GM23338 (cell line): Measurements from ENCODE around the gene IL1A. TPM values are rescaled to one million over a fixed set of nuclear protein-coding genes. Genes with fewer than 3 reads are reported as not detected.

ENCODE experiments used
- ATAC-seq: fragments of 200-7000 bp; cut with Tn5 transposase; 3 replicates; pipeline ENCODE4 v1.9.1; 2020
- DNase-seq: peaks from one replicate; pipeline ENCODE4 v3.0.0-alpha.2; 2015; ENCODE audit warnings: low spot score
- H2AFZ ChIP-seq: fragments of 200-600 bp; sonication (generic); 2 replicates; pipeline ENCODE4 v1.8.0; 2016; ENCODE audit warnings: antibody characterized with exemption, mild to moderate bottlenecking, moderate library complexity
- H3F3A ChIP-seq: fragments of 200-600 bp; sonication (generic); replicated peaks from 2 replicates; pipeline ENCODE4 v1.8.0; 2017; ENCODE audit warnings: antibody characterized with exemption, mixed run types, low read depth
- H3K27ac ChIP-seq: fragments of 200-600 bp; sonication (generic); 2 replicates; pipeline ENCODE4 v1.6.1; 2016; ENCODE audit warnings: low read depth
- H3K27me3 ChIP-seq: fragments of 200-600 bp; sonication (generic); 2 replicates; pipeline ENCODE4 v1.8.0; 2016; ENCODE audit warnings: mild to moderate bottlenecking, mixed run types, moderate library complexity; ENCODE audit not compliant: insufficient read depth
- H3K36me3 ChIP-seq: fragments of 200-600 bp; sonication (generic); 2 replicates; pipeline ENCODE4 v1.8.0; 2016; ENCODE audit warnings: mild to moderate bottlenecking; ENCODE audit not compliant: insufficient read depth
- H3K4me1 ChIP-seq: fragments of 200-600 bp; sonication (generic); 2 replicates; pipeline ENCODE4 v1.8.0; 2016; ENCODE audit warnings: mild to moderate bottlenecking, moderate library complexity; ENCODE audit not compliant: insufficient read depth
- H3K4me2 ChIP-seq: fragments of 200-600 bp; sonication (generic); 2 replicates; pipeline ENCODE4 v1.7.1; 2017; ENCODE audit warnings: mixed run types
- H3K4me3 ChIP-seq: fragments of 200-600 bp; sonication (generic); 2 replicates; pipeline ENCODE4 v1.6.1; 2016; ENCODE audit warnings: mixed run types
- H3K79me2 ChIP-seq: fragments of 200-600 bp; sonication (generic); replicated peaks from 2 replicates; pipeline ENCODE4 v1.8.0; 2017; ENCODE audit warnings: mild to moderate bottlenecking; ENCODE audit not compliant: insufficient read depth
- H3K9me2 ChIP-seq: fragments of 200-600 bp; sonication (generic); 2 replicates; pipeline ENCODE4 v1.8.0; 2017; ENCODE audit not compliant: insufficient read depth
- H4K20me1 ChIP-seq: fragments of 200-600 bp; sonication (generic); replicated peaks from 2 replicates; pipeline ENCODE4 v1.8.0; 2017; ENCODE audit warnings: mild to moderate bottlenecking; ENCODE audit not compliant: insufficient read depth
- H3K27ac Mint-ChIP-seq: 2 replicates; pipeline ENCODE4 v1.8.0; 2020; ENCODE audit warnings: inconsistent platforms, mild to moderate bottlenecking, moderate library complexity, mixed read lengths
- H3K27me3 Mint-ChIP-seq: 3 replicates; pipeline ENCODE4 v1.8.0; 2022; ENCODE audit warnings: low read depth, mild to moderate bottlenecking, moderate library complexity, mixed read lengths, inconsistent platforms; ENCODE audit not compliant: insufficient read depth, poor library complexity
- H3K36me3 Mint-ChIP-seq: 3 replicates; pipeline ENCODE4 v1.8.0; 2021; ENCODE audit warnings: low read depth, mild to moderate bottlenecking, inconsistent platforms, moderate library complexity, mixed read lengths
- H3K4me1 Mint-ChIP-seq: 3 replicates; pipeline ENCODE4 v1.8.0; 2020; ENCODE audit warnings: mild to moderate bottlenecking, inconsistent platforms, mixed read lengths
- H3K4me3 Mint-ChIP-seq: 3 replicates; pipeline ENCODE4 v1.8.0; 2021; ENCODE audit warnings: moderate library complexity, mild to moderate bottlenecking, inconsistent platforms, mixed read lengths
- H3K9me3 Mint-ChIP-seq: 3 replicates; pipeline ENCODE4 v1.8.0; 2020; ENCODE audit warnings: moderate library complexity, mild to moderate bottlenecking, inconsistent platforms, mixed read lengths
- CREB1 ChIP-seq: fragments of 250-450 bp; sonication (Bioruptor Pico); IDR thresholded peaks from 2 replicates; pipeline ENCODE4 v1.5.0; 2020; ENCODE audit warnings: low read depth, mild to moderate bottlenecking, moderate library complexity
- CTCF ChIP-seq, 2 experiments: fragments of 200-600 bp in 1 of 2; sonication (generic) in 1 of 2; conservative IDR thresholded peaks; 2 replicates each; pipeline versions ENCODE4 v1.5.1 to v1.6.1; 2016 to 2017; ENCODE audit warnings: antibody characterized with exemption in 2 of 2, low read depth in 2 of 2, mild to moderate bottlenecking in 2 of 2, moderate library complexity in 1 of 2
- ETS1 ChIP-seq: IDR thresholded peaks from 2 replicates; pipeline ENCODE4 v1.6.1; 2016; ENCODE audit warnings: antibody characterized with exemption
- EZH2 ChIP-seq: fragments of 200-600 bp; sonication (generic); IDR thresholded peaks from one replicate; pipeline ENCODE4 v1.8.0; 2017; ENCODE audit warnings: antibody characterized with exemption, mild to moderate bottlenecking, low read depth; ENCODE audit not compliant: unreplicated experiment
- EZH2phosphoT487 ChIP-seq: fragments of 200-600 bp; sonication (generic); IDR thresholded peaks from one replicate; pipeline ENCODE4 v1.8.1; 2018; ENCODE audit warnings: antibody characterized with exemption; ENCODE audit not compliant: unreplicated experiment
- JUNB ChIP-seq: IDR thresholded peaks from one replicate; pipeline ENCODE4 v1.6.1; 2016; ENCODE audit warnings: antibody characterized with exemption; ENCODE audit not compliant: unreplicated experiment
- NANOG ChIP-seq: IDR thresholded peaks from 2 replicates; pipeline ENCODE4 v1.6.1; 2016; ENCODE audit warnings: antibody characterized with exemption, borderline replicate concordance
- POLR2AphosphoS5 ChIP-seq: IDR thresholded peaks from 2 replicates; pipeline ENCODE4 v1.6.1; 2016; ENCODE audit warnings: antibody characterized with exemption, low read depth
- REST ChIP-seq: IDR thresholded peaks from one replicate; pipeline ENCODE4 v1.6.1; 2018; ENCODE audit warnings: antibody characterized with exemption; ENCODE audit not compliant: unreplicated experiment
- ZNF114 ChIP-seq: fragments of 250-450 bp; sonication (Bioruptor Pico); IDR thresholded peaks from 2 replicates; pipeline ENCODE4 v1.5.0; 2020; ENCODE audit warnings: mild to moderate bottlenecking, moderate library complexity
- ZNF331 ChIP-seq: fragments of 250-450 bp; sonication (Bioruptor Pico); IDR thresholded peaks from 2 replicates; pipeline ENCODE4 v1.5.0; 2020; ENCODE audit warnings: low read depth, mild to moderate bottlenecking, moderate library complexity
- ZNF462 ChIP-seq: fragments of 250-450 bp; sonication (Bioruptor Pico); IDR thresholded peaks from 2 replicates; pipeline ENCODE4 v1.5.0; 2020; ENCODE audit warnings: mild to moderate bottlenecking, moderate library complexity
- polyA plus RNA-seq: library from polyadenylated mRNA; unstranded; fragments of >200 nt; fragmentation: Nextera tagmentation; extraction: Ambion mirVana; gene quantifications from 2 replicates; pipeline ENCODE4 v1.2.1, GENCODE V29; 2016
- total RNA-seq: library from RNA; depleted of rRNA; stranded (reverse); fragments of >200 nt; shearing (Covaris generic); gene quantifications from 2 replicates; pipeline ENCODE4 v1.2.3, GENCODE V29; 2014

Gene IL1A
- total and polyA plus RNA-seq, 2 experiments from 2014 or later, result 0.65 to 0.73 TPM

- no peak for TF ChIP-seq ZNF462 (CRISPR knock-in tag)
- no peak for TF ChIP-seq ETS1
- TF ChIP-seq ZNF331 (CRISPR knock-in tag), result no peak
- TF ChIP-seq EZH2, result no peak
- no peak for TF ChIP-seq NANOG
- TF ChIP-seq ZNF114, result no peak
- no peak for TF ChIP-seq CREB1 (CRISPR knock-in tag)
Measured at GRCh38 chr2:112791019-112791418, 6.7 kb upstream of the IL1A start (continued).

GRCh38 chr2:112790305-112790704 is 6.0 kb upstream of the IL1A start:
- H3K27ac Mint-ChIP-seq, result no peak overlapping the region
- H4K20me1 ChIP-seq, result no peaks in the 10 kb centered on the region
- no peak overlapping the region; the same call in 1 of the 2 replicates for H2AFZ ChIP-seq
- no peaks in the 10 kb centered on the region for H3K36me3 ChIP-seq
- H3K4me2 ChIP-seq, result no peak overlapping the region
- H3K4me3 ChIP-seq, result no peak overlapping the region
- ATAC-seq (no peak), DNase-seq (no peak)
- peaks cover 13% of the 10 kb centered on the region for H3K4me1 ChIP-seq
- H3K4me3 Mint-ChIP-seq, result no peak overlapping the region
- H3K9me2 ChIP-seq, result peaks cover 18% of the 10 kb centered on the region
- peaks cover 4% of the 10 kb centered on the region for H3K9me3 Mint-ChIP-seq
- peaks cover 15% of the 10 kb centered on the region for H3K4me1 Mint-ChIP-seq
- peaks cover 2% of the 10 kb centered on the region for H3K27me3 Mint-ChIP-seq
- H3K27ac ChIP-seq, result no peak overlapping the region; the same call in 1 of the 2 replicates
- no peaks in the 10 kb centered on the region for H3K27me3 ChIP-seq
- peaks cover 5% of the 10 kb centered on the region; the same call in 1 of the 3 replicates for H3K36me3 Mint-ChIP-seq
- H3K79me2 ChIP-seq, result no peaks in the 10 kb centered on the region
- H3F3A ChIP-seq, result no peaks in the 10 kb centered on the region
- TF ChIP-seq CTCF (conservative IDR thresholded peaks at IDR 0.05; ENCODE audit: low read depth in 2 of 2) (no peak), EZH2 (no peak), EZH2phosphoT487 (no peak), POLR2AphosphoS5 (no peak), JUNB (no peak), ETS1 (no peak), REST (no peak), ZNF114 (no peak)
